CD14-positive monocyte (primary cell): ENCODE results near the gene PARP4. TPM values are rescaled to one million over a fixed set of nuclear protein-coding genes. Genes with fewer than 3 reads are reported as not detected.
A peak's percentile ranks its signal among the peaks of the same experiment; 100 is the strongest.
"Not testable (repeated sequence)": the region's sequence is repeated elsewhere in the genome, so short reads cannot be mapped to it uniquely, and the experiment has no call there.

Experiments used
- DNase-seq, 3 donors: peaks; one replicate each; pipeline ENCODE4 v3.0.0-alpha.2; 2011 to 2022
- H2AFZ ChIP-seq: 2 replicates; pipeline ENCODE4 v1.6.0; 2012; ENCODE audit warnings: mild to moderate bottlenecking, low read depth, low read length, inconsistent platforms; ENCODE audit not compliant: insufficient read depth, poor library complexity, severe bottlenecking
- H3K27ac ChIP-seq, 2 donors: 1 replicate in 1 of 2; 2 replicates in 1 of 2; pipeline ENCODE4 v1.5.1; 2012 to 2013; ENCODE audit warnings: low read length in 2 of 2, control low read depth in 1 of 2, inconsistent platforms in 1 of 2, low read depth in 1 of 2, mild to moderate bottlenecking in 1 of 2
- H3K27me3 ChIP-seq, 2 donors: one replicate each; pipeline versions ENCODE4 v1.6.0 to v1.6.1; 2011 to 2013; ENCODE audit warnings: low read length in 2 of 2; ENCODE audit not compliant: control insufficient read depth in 2 of 2, insufficient read depth in 2 of 2
- H3K36me3 ChIP-seq, 2 donors: replicated peaks in 1 of 2; 1 replicate in 1 of 2; 2 replicates in 1 of 2; pipeline versions ENCODE4 v1.5.1 to v1.6.1; 2012 to 2013; ENCODE audit warnings: low read length in 2 of 2, control low read depth in 1 of 2, inconsistent platforms in 1 of 2, mild to moderate bottlenecking in 1 of 2; ENCODE audit not compliant: insufficient read depth in 2 of 2, control insufficient read depth in 1 of 2
- H3K4me1 ChIP-seq, 2 donors: 1 replicate in 1 of 2; 2 replicates in 1 of 2; pipeline versions ENCODE4 v1.5.1 to v1.6.1; 2012 to 2013; ENCODE audit warnings: low read length in 2 of 2, control low read depth in 1 of 2, inconsistent platforms in 1 of 2, mild to moderate bottlenecking in 1 of 2, moderate library complexity in 1 of 2; ENCODE audit not compliant: insufficient read depth in 2 of 2, control insufficient read depth in 1 of 2
- H3K4me2 ChIP-seq: replicated peaks from 2 replicates; pipeline ENCODE3; 2012; ENCODE audit warnings: low read length, moderate library complexity, mild to moderate bottlenecking; ENCODE audit not compliant: poor library complexity, severe bottlenecking; ENCODE audit errors: extremely low read depth
- H3K4me3 ChIP-seq, 3 experiments: fragments of 200-600 bp in 1 of 3; sonication (generic) in 1 of 3; replicated peaks in 1 of 3; 1 replicate in 2 of 3; 2 replicates in 1 of 3; pipeline ENCODE4 v1.5.1; 2011 to 2013; ENCODE audit warnings: low read length in 3 of 3, mild to moderate bottlenecking in 3 of 3, control low read depth in 2 of 3, low read depth in 2 of 3, inconsistent platforms in 1 of 3, moderate library complexity in 1 of 3
- H3K79me2 ChIP-seq: 2 replicates; pipeline ENCODE4 v1.6.0; 2012; ENCODE audit warnings: mild to moderate bottlenecking, control low read depth, inconsistent platforms, low read length, moderate library complexity; ENCODE audit not compliant: insufficient read depth
- H3K9ac ChIP-seq: 2 replicates; pipeline ENCODE4 v1.6.0; 2017; ENCODE audit warnings: low read length, mild to moderate bottlenecking; ENCODE audit not compliant: insufficient read depth, poor library complexity, severe bottlenecking
- H3K9me3 ChIP-seq, 2 donors: replicated peaks in 1 of 2; 1 replicate in 1 of 2; 2 replicates in 1 of 2; pipeline versions ENCODE4 v1.5.1 to v1.6.1; 2012 to 2013; ENCODE audit warnings: low read length in 2 of 2, control low read depth in 1 of 2; ENCODE audit not compliant: control insufficient read depth in 1 of 2, insufficient read depth in 1 of 2
- H4K20me1 ChIP-seq: 2 replicates; pipeline ENCODE4 v1.6.0; 2012; ENCODE audit warnings: mild to moderate bottlenecking, low read length, control low read depth, moderate library complexity; ENCODE audit not compliant: insufficient read depth
- H3K27ac Mint-ChIP-seq, 7 donors: one replicate each; pipeline ENCODE4 v1.8.0; 2020; ENCODE audit warnings: mild to moderate bottlenecking in 7 of 7, mixed read lengths in 7 of 7, moderate library complexity in 6 of 7, inconsistent platforms in 2 of 7
- H3K27me3 Mint-ChIP-seq, 3 donors: one replicate each; pipeline ENCODE4 v1.8.0; 2021 to 2022; ENCODE audit warnings: low read depth in 3 of 3, mild to moderate bottlenecking in 3 of 3, mixed read lengths in 3 of 3, moderate library complexity in 3 of 3, inconsistent platforms in 1 of 3
- H3K36me3 Mint-ChIP-seq, 2 donors: one replicate each; pipeline ENCODE4 v1.8.0; 2020; ENCODE audit warnings: mixed read lengths in 2 of 2, inconsistent platforms in 1 of 2, mild to moderate bottlenecking in 1 of 2
- H3K4me1 Mint-ChIP-seq: one replicate; pipeline ENCODE4 v1.8.0; 2020; ENCODE audit warnings: mild to moderate bottlenecking, mixed read lengths
- H3K4me3 Mint-ChIP-seq, 2 donors: one replicate each; pipeline ENCODE4 v1.8.0; 2020; ENCODE audit warnings: mild to moderate bottlenecking in 2 of 2, mixed read lengths in 2 of 2, moderate library complexity in 1 of 2
- H3K9me3 Mint-ChIP-seq, 7 donors: one replicate each; pipeline ENCODE4 v1.8.0; 2020 to 2022; ENCODE audit warnings: mixed read lengths in 7 of 7, mild to moderate bottlenecking in 6 of 7, moderate library complexity in 6 of 7, inconsistent platforms in 2 of 7
- CTCF ChIP-seq: fragments of 200-600 bp; IDR thresholded peaks from one replicate; pipeline ENCODE4 v1.8.0; 2022; ENCODE audit warnings: antibody characterized with exemption, mild to moderate bottlenecking
- WGBS: methylation state at CpG from one replicate; pipeline ENCODE4 v1.1.5; 2013; ENCODE audit warnings: missing lambda C conversion rate; ENCODE audit not compliant: insufficient coverage; 5-methylcytosine and 5-hydroxymethylcytosine counted together
- intact Hi-C, 2 donors: fragments of 100-400 bp; cut with micrococcal nuclease; formaldehyde crosslinking; loops; one replicate each; pipeline versions ENCODE4 v1.15.0 to v1.15.1; 2023
- polyA plus RNA-seq, 3 donors: library from polyadenylated mRNA; depleted of rRNA in 1 of 3; unstranded in 2 of 3; stranded (reverse) in 1 of 3; fragments of 300-500 nt in 2 of 3; fragments of >200 nt in 1 of 3; fragmentation: Illumina TruSeq in 2 of 3; gene quantifications; 1 replicate in 2 of 3; 2 replicates in 1 of 3; pipeline ENCODE4 v1.2.3, GENCODE V29; 2012 to 2021

The PARP4 gene
- polyA plus RNA-seq, 3 donors = 34.0 to 56.8 (median 51.9) TPM

DNA sequence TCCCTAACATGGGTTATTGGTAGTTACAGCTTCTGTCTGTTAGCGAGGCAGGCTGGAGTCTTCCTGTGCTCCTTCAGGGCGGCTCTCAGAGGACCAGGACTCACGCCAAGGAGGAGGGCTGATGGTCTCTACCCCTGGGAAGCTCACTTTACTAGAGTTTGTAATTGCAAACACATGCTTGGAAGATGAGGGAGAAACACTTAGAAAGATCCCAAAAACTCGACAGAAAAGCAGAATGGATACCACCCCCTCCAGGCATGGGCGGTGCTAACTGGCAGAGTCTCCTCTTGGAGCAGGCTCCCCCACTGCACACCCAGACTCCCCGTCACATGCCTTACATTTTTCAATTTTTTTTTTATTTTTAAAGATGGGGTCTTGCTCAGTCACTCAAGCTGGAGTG, 62.0 kb downstream of the PARP4 start:
- Histone ChIP-seq H3K27ac (no peak overlapping the region), H3K4me3 (no peak overlapping the region), H4K20me1 (peaks cover 15% of the 10 kb centered on the region), H3K79me2 (no peaks in the 10 kb centered on the region), H2AFZ (no peak overlapping the region), H3K9ac (no peak overlapping the region), H3K27me3 (no peaks in the 10 kb centered on the region), H3K4me2 (no peak overlapping the region), H3K4me1 (no peaks in the 10 kb centered on the region), H3K9me3 (no peaks in the 10 kb centered on the region), H3K36me3 (peaks cover 88 to 97% of the 10 kb centered on the region in 2 donors)
- intact Hi-C loops = no loop called here
- no CpG with 5 or more reads among the region's 6 CpGs for WGBS
- DNase-seq = no peak
- no peak for TF ChIP-seq CTCF
- H3K27ac Mint-ChIP-seq = peak overlapping the region in 2 of 7 donors; percentile 37 to 73
- no peaks in the 10 kb centered on the region for H3K27me3 Mint-ChIP-seq
- no peak overlapping the region for H3K4me3 Mint-ChIP-seq
- H3K9me3 Mint-ChIP-seq = no peaks in the 10 kb centered on the region
- H3K36me3 Mint-ChIP-seq = peaks cover 82 to 95% of the 10 kb centered on the region in 2 donors
- no peaks in the 10 kb centered on the region for H3K4me1 Mint-ChIP-seq

DNA sequence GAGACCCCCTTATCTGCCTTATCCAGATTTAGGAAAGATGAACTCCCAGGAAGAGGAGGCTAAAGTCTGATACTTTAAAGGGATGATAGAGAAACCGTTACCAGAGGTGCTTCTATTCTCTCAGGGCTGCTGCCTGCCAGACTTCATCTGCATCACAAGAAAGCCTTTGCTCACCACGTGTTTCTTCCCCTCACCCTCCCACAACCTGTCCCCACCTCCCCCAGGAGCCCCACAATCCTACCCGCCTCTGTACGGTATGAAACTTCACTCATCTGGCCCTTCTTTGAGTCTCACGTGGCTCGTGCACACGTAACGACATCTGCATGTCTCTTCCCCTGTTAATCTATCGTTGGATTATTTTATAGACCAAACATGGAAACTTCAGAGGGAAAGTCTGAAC, 67.7 kb downstream of the PARP4 start:
- H3K36me3 ChIP-seq = peaks cover 90 to 97% of the 10 kb centered on the region in 2 donors
- intact Hi-C loops, H2AFZ ChIP-seq, H3K4me3 Mint-ChIP-seq, H3K4me1 ChIP-seq, H3K79me2 ChIP-seq, H3K27ac ChIP-seq, H3K9ac ChIP-seq, H3K27me3 Mint-ChIP-seq, H3K4me2 ChIP-seq, H3K9me3 Mint-ChIP-seq, DNase-seq, H3K4me1 Mint-ChIP-seq, H4K20me1 ChIP-seq, H3K27me3 ChIP-seq, H3K9me3 ChIP-seq, H3K4me3 ChIP-seq: not testable (repeated sequence)
- H3K36me3 Mint-ChIP-seq = peaks cover 79 to 99% of the 10 kb centered on the region in 2 donors
- 95% methylated on average over 3 of the region's 9 CpGs for WGBS
- peak overlapping the region in 1 of 7 donors; percentile 16 for H3K27ac Mint-ChIP-seq
